HG02938 (cell line): ENCODE results near the gene RPGR.

Experiments
- ATAC-seq: cut with Tn5 transposase; IDR thresholded peaks from one replicate; pipeline ENCODE4 v1.9.1; 2021; ENCODE audit warnings: mild to moderate bottlenecking, moderate library complexity; ENCODE audit not compliant: unreplicated experiment

RPGR gene

GRCh38 chrX:38332505-38332904 lies 5.2 kb upstream of the RPGR start:
- ATAC-seq: peak; percentile 71

GRCh38 chrX:38327775-38328081 lies 419 bp upstream of the RPGR start:
- ATAC-seq: no peak

GRCh38 chrX:38326086-38326485 lies 1.2 kb downstream of the RPGR start:
- ATAC-seq: no peak

- ATAC-seq: no peak
Observed at GRCh38 chrX:38320819-38321218, 6.5 kb downstream of the RPGR start.

- ATAC-seq: no peak
Observed at GRCh38 chrX:38318606-38319005, 8.7 kb downstream of the RPGR start.

- no peak for ATAC-seq
Observed at GRCh38 chrX:38318196-38318595, 9.1 kb downstream of the RPGR start.

GRCh38 chrX:38315186-38315585 lies 12.1 kb downstream of the RPGR start:
- no peak for ATAC-seq

- no peak for ATAC-seq
Observed at GRCh38 chrX:38313190-38313589, 14.1 kb downstream of the RPGR start.

- ATAC-seq: no peak
Observed at GRCh38 chrX:38312436-38312835, 14.9 kb downstream of the RPGR start.

GRCh38 chrX:38311743-38312142 lies 15.6 kb downstream of the RPGR start:
- no peak for ATAC-seq

GRCh38 chrX:38305971-38306370 lies 21.3 kb downstream of the RPGR start:
- ATAC-seq: no peak

GRCh38 chrX:38304010-38304409 lies 23.3 kb downstream of the RPGR start:
- no peak for ATAC-seq

GRCh38 chrX:38293741-38294140 lies 33.6 kb downstream of the RPGR start:
- ATAC-seq: no peak

- ATAC-seq: no peak
Observed at GRCh38 chrX:38287674-38288073, 39.6 kb downstream of the RPGR start.

- no peak for ATAC-seq
Observed at GRCh38 chrX:38285649-38286048, 41.7 kb downstream of the RPGR start.

GRCh38 chrX:38282049-38282448 lies 45.3 kb downstream of the RPGR start:
- no peak for ATAC-seq

- ATAC-seq: no peak
Observed at GRCh38 chrX:38279188-38279587, 48.1 kb downstream of the RPGR start.

GRCh38 chrX:38278682-38279081 lies 48.6 kb downstream of the RPGR start:
- ATAC-seq: no peak

GRCh38 chrX:38277802-38278201 lies 49.5 kb downstream of the RPGR start:
- no peak for ATAC-seq

GRCh38 chrX:38277136-38277535 lies 50.2 kb downstream of the RPGR start:
- no peak for ATAC-seq

- ATAC-seq: no peak
Observed at GRCh38 chrX:38276089-38276488, 51.2 kb downstream of the RPGR start.

- ATAC-seq: peak; percentile 41
Observed at GRCh38 chrX:38275615-38276014, 51.7 kb downstream of the RPGR start.

GRCh38 chrX:38273453-38273852 lies 53.9 kb downstream of the RPGR start:
- peak; percentile 49 for ATAC-seq

- peak; percentile 82 for ATAC-seq
Observed at GRCh38 chrX:38271154-38271716, 56.1 kb downstream of the RPGR start.
